ENCODE data around the gene LRRC8E. TPM values are rescaled to one million over a fixed set of nuclear protein-coding genes. Genes with fewer than 3 reads are reported as not detected.

LRRC8E gene
- total RNA-seq, 4 donors from 2014 or later: 27.3 to 31.8 (median 29.8) TPM

- whole genome bisulfite sequencing, 2 donors: 27 to 28% methylated on average over 18 of the region's 18 CpGs
These were observed 56.0 kb downstream of the LRRC8E start for GRCh38 chr19:7944177-7944761.

DNA sequence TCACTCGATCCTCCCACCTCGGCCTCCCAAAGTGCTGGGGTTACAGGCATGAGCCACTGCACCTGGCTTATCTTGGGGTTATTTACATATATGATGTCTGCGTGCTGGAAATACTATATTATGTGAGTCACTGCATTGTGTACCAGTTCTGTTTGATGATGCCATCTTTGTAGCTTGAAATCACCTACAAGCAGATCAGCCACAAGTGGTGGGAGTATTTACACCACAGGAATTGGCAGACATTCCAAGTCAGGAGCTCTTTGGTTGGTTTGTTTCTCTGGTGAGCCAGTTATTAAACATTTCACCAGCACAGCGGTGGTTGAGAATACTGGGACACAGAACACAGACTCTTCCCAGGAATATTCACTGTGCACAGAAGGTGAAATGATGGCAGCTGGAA lies 59.6 kb downstream of the LRRC8E start:
- intact Hi-C loops (cut with DNase I; ENCODE audit: low total_unique reads): no loop called here
- WGBS, 2 donors: 86 to 88% methylated on average over 4 of the region's 4 CpGs
- TF ChIP-seq POLR2A (IDR thresholded peaks at IDR 0.05): no peak
- no peak for TF ChIP-seq CTCF (IDR thresholded peaks at IDR 0.05)
- no peak for DNase-seq (ENCODE audit: low spot score in 2 of 2)
- H3K4me3 ChIP-seq (ENCODE audit: low read depth, poor library complexity, severe bottlenecking): no peak overlapping the region

More at GRCh38 chr19:7944177-7944761, 56.0 kb downstream of the LRRC8E start:
- TF ChIP-seq CTCF (IDR thresholded peaks at IDR 0.05) (peak in 1 of 3 donors; percentile 73), POLR2A (IDR thresholded peaks at IDR 0.05) (no peak)
- H3K4me3 ChIP-seq (ENCODE audit: low read depth, poor library complexity, severe bottlenecking): peak overlapping the region; percentile 38
- DNase-seq (ENCODE audit: low spot score in 2 of 2): peak; percentile 88 to 97
- intact Hi-C loops (cut with DNase I; ENCODE audit: low total_unique reads): no loop called here

Other genes starting within 250 kb of the LRRC8E start
- gene RETN, start 219.5 kb upstream of the LRRC8E start, total RNA-seq: not detected
- gene MCEMP1, start 211.4 kb upstream of the LRRC8E start, total RNA-seq: not detected
- gene TRAPPC5, start 207.7 kb upstream of the LRRC8E start, total RNA-seq: 100 to 1,000 TPM; 115 to 197 (median 143) TPM
- not detected for gene FCER2, start 186.4 kb upstream of the LRRC8E start, total RNA-seq
- 1 to 10 TPM in 1 of 4 donors, under 1 TPM in 1, not detected in 2; 0.36 to 2.3 TPM for gene CLEC4G, start 156.4 kb upstream of the LRRC8E start, total RNA-seq
- 1 to 10 TPM in 2 of 4 donors, under 1 TPM in 2; 0.55 to 2.1 (median 1.4) TPM for gene CD209, start 141.0 kb upstream of the LRRC8E start, total RNA-seq
- not detected for gene CLEC4M, start 125.3 kb upstream of the LRRC8E start, total RNA-seq
- 10 to 100 TPM; 16.2 to 23.3 (median 20.0) TPM for gene EVI5L, start 58.3 kb upstream of the LRRC8E start, total RNA-seq
- under 1 TPM; 0.72 to 0.93 (median 0.83) TPM for gene PRR36, start 14.1 kb upstream of the LRRC8E start, total RNA-seq
- 10 to 100 TPM; 23.1 to 47.8 (median 30.9) TPM for gene MAP2K7, start 15.4 kb downstream of the LRRC8E start, total RNA-seq
- gene TGFBR3L, start 26.3 kb downstream of the LRRC8E start, total RNA-seq: 1 to 10 TPM in 3 of 4 donors, not detected in 1; 1.5 to 3.7 (median 2.1) TPM
- 10 to 100 TPM; 15.7 to 26.4 (median 24.6) TPM for gene SNAPC2, start 31.8 kb downstream of the LRRC8E start, total RNA-seq
- gene CTXN1, start 37.6 kb downstream of the LRRC8E start, total RNA-seq: 1 to 10 TPM; 4.0 to 4.8 (median 4.0) TPM
- 100 to 1,000 TPM in 1 of 4 donors, 10 to 100 TPM in 3; 36.8 to 119 (median 51.7) TPM for gene TIMM44, start 55.2 kb downstream of the LRRC8E start, total RNA-seq
- 10 to 100 TPM; 24.8 to 49.2 (median 30.9) TPM for gene ELAVL1, start 117.1 kb downstream of the LRRC8E start, total RNA-seq
- gene CCL25, start 164.2 kb downstream of the LRRC8E start, total RNA-seq: under 1 TPM in 1 of 4 donors, not detected in 3; 0.81 TPM